Gastrocnemius medialis (tissue), 4 donors: Measurements from ENCODE around the gene AP1G1.

Experiments
- CTCF ChIP-seq, 5 experiments: fragments of 450-650 bp in 3 of 5; fragments of 200-600 bp in 2 of 5; sonication (generic) in 2 of 5; IDR thresholded peaks in 4 of 5; conservative IDR thresholded peaks in 1 of 5; 1 replicate in 4 of 5; 2 replicates in 1 of 5; pipeline ENCODE4 v1.5.1; 2016 to 2019; ENCODE audit warnings: antibody characterized with exemption in 5 of 5, mild to moderate bottlenecking in 3 of 5, moderate library complexity in 3 of 5
- POLR2A ChIP-seq, 2 donors: fragments of 450-650 bp; IDR thresholded peaks; one replicate each; pipeline ENCODE4 v1.6.1; 2017; ENCODE audit warnings: antibody characterized with exemption in 2 of 2, mild to moderate bottlenecking in 2 of 2, moderate library complexity in 2 of 2

- no peak for TF ChIP-seq POLR2A (IDR thresholded peaks at IDR 0.05)
- no peak for TF ChIP-seq CTCF (IDR thresholded peaks at IDR 0.05 in 4 of 5, conservative IDR thresholded peaks at IDR 0.05 in 1 of 5)
Measured at GRCh38 chr16:71706046-71706445, 102.6 kb downstream of the AP1G1 start.
